NCI-H1092 (cell line): ENCODE measurements around the gene RAPGEF4.
"Not testable (repeated sequence)": the region's sequence is repeated elsewhere in the genome, so short reads cannot be mapped to it uniquely, and the experiment has no call there.

Experiments
- DNase-seq: peaks from one replicate; lab custom pipeline; 2025; lab: John Stamatoyannopoulos, UW

RAPGEF4 gene

GRCh38 chr2:173075056-173075780, 339.6 kb downstream of the RAPGEF4 start:
- no peak for DNase-seq

- peak; percentile 43 for DNase-seq
These were observed 340.3 kb downstream of the RAPGEF4 start, which contains the start of gene MAP3K20 for GRCh38 chr2:173075781-173076580. TSS of gene MAP3K20 (plus strand) at chr2:173075846. CDS start at chr2:173091032, 15,186 bp downstream.

GRCh38 chr2:173076581-173077345, 341.1 kb downstream of the RAPGEF4 start:
- DNase-seq: no peak

GRCh38 chr2:173077506-173078177, 342.0 kb downstream of the RAPGEF4 start:
- DNase-seq: no peak

- DNase-seq: no peak
These were observed 343.5 kb downstream of the RAPGEF4 start for GRCh38 chr2:173079141-173079540.

GRCh38 chr2:173079973-173080860, 344.6 kb downstream of the RAPGEF4 start:
- DNase-seq: no peak

- no peak for DNase-seq
These were observed 351.0 kb downstream of the RAPGEF4 start for GRCh38 chr2:173086518-173087213.

GRCh38 chr2:173087214-173087581, 351.6 kb downstream of the RAPGEF4 start:
- no peak for DNase-seq

- DNase-seq: no peak
These were observed 352.3 kb downstream of the RAPGEF4 start for GRCh38 chr2:173087793-173088496.

- DNase-seq: no peak
These were observed 354.7 kb downstream of the RAPGEF4 start for GRCh38 chr2:173090276-173090877.

- no peak for DNase-seq
These were observed 355.5 kb downstream of the RAPGEF4 start for GRCh38 chr2:173090973-173091660.

GRCh38 chr2:173091910-173092309, 356.3 kb downstream of the RAPGEF4 start:
- DNase-seq: no peak

GRCh38 chr2:173092844-173093402, 357.3 kb downstream of the RAPGEF4 start:
- DNase-seq: no peak

- not testable (repeated sequence) for DNase-seq
These were observed 358.0 kb downstream of the RAPGEF4 start for GRCh38 chr2:173093617-173094016.

GRCh38 chr2:173094731-173095130, 359.1 kb downstream of the RAPGEF4 start:
- DNase-seq: no peak

GRCh38 chr2:173095356-173095755, 359.7 kb downstream of the RAPGEF4 start:
- DNase-seq: no peak

- DNase-seq: no peak
These were observed 363.6 kb downstream of the RAPGEF4 start for GRCh38 chr2:173099271-173099670.

- DNase-seq: no peak
These were observed 364.2 kb downstream of the RAPGEF4 start for GRCh38 chr2:173099804-173100203.
